IPS-18c (cell line): Measurements from ENCODE around the gene MECR.

ENCODE experiments used
- H3K4me3 ChIP-seq: 2 replicates; pipeline ENCODE4 v1.7.0; 2013; ENCODE audit warnings: low read depth, mild to moderate bottlenecking, low read length, moderate library complexity; ENCODE audit not compliant: insufficient read depth
- H3K9me3 ChIP-seq: one replicate; pipeline ENCODE4 v1.6.1; 2013; ENCODE audit warnings: mild to moderate bottlenecking, low read length, moderate library complexity; ENCODE audit not compliant: control insufficient read depth, insufficient read depth

The MECR gene

GRCh38 chr1:29196863-29197589, 33.7 kb downstream of the MECR start:
- H3K4me3 ChIP-seq, result no peak overlapping the region
- H3K9me3 ChIP-seq, result no peaks in the 10 kb centered on the region

GRCh38 chr1:29195881-29196291, 34.8 kb downstream of the MECR start:
- H3K4me3 ChIP-seq, result no peak overlapping the region

GRCh38 chr1:29193879-29194455, 36.8 kb downstream of the MECR start:
- no peaks in the 10 kb centered on the region for H3K9me3 ChIP-seq
- no peak overlapping the region for H3K4me3 ChIP-seq

More at GRCh38 chr1:29195881-29196291, 34.8 kb downstream of the MECR start:
- H3K9me3 ChIP-seq, result no peaks in the 10 kb centered on the region

- no peaks in the 10 kb centered on the region for H3K9me3 ChIP-seq
- H3K4me3 ChIP-seq, result no peak overlapping the region
Measured at GRCh38 chr1:29190718-29191117, 40.0 kb downstream of the MECR start.

- Histone ChIP-seq H3K4me3 (no peak overlapping the region), H3K9me3 (no peaks in the 10 kb centered on the region)
Measured at GRCh38 chr1:29186707-29187106, 44.0 kb downstream of the MECR start.

- H3K4me3 ChIP-seq, result no peak overlapping the region
- peaks cover 2% of the 10 kb centered on the region for H3K9me3 ChIP-seq
Measured at GRCh38 chr1:29186252-29186651, 44.5 kb downstream of the MECR start.

- peaks cover 2% of the 10 kb centered on the region for H3K9me3 ChIP-seq
- H3K4me3 ChIP-seq, result no peak overlapping the region
Measured at GRCh38 chr1:29183287-29183686, 47.4 kb downstream of the MECR start.

- H3K4me3 ChIP-seq, result peak within 1 kb of the TSS; percentile 98
- H3K9me3 ChIP-seq, result peaks cover 2% of the 10 kb centered on the region
Measured at GRCh38 chr1:29181413-29182225, 49.1 kb downstream of the MECR start, which contains the start of gene SRSF4. Gene SRSF4 (minus strand): TSS chr1:29181900. CDS start chr1:29181752, 148 bp downstream.

GRCh38 chr1:29180497-29181412, 50.0 kb downstream of the MECR start:
- Histone ChIP-seq H3K4me3 (peak overlapping the region; percentile 98), H3K9me3 (peaks cover 2% of the 10 kb centered on the region)

GRCh38 chr1:29179641-29180184, 51.0 kb downstream of the MECR start:
- Histone ChIP-seq H3K4me3 (peak overlapping the region; percentile 29; the same call in 1 of the 2 replicates), H3K9me3 (peaks cover 2% of the 10 kb centered on the region)

- Histone ChIP-seq H3K9me3 (peaks cover 2% of the 10 kb centered on the region), H3K4me3 (no peak overlapping the region)
Measured at GRCh38 chr1:29177022-29177705, 53.6 kb downstream of the MECR start.

GRCh38 chr1:29176576-29176975, 54.2 kb downstream of the MECR start:
- Histone ChIP-seq H3K4me3 (no peak overlapping the region), H3K9me3 (peaks cover 2% of the 10 kb centered on the region)

- Histone ChIP-seq H3K9me3 (no peaks in the 10 kb centered on the region), H3K4me3 (no peak overlapping the region)
Measured at GRCh38 chr1:29172415-29172939, 58.3 kb downstream of the MECR start.

- H3K4me3 ChIP-seq, result no peak overlapping the region
- H3K9me3 ChIP-seq, result no peaks in the 10 kb centered on the region
Measured at GRCh38 chr1:29171521-29171920, 59.2 kb downstream of the MECR start.

- Histone ChIP-seq H3K9me3 (no peaks in the 10 kb centered on the region), H3K4me3 (no peak overlapping the region)
Measured at GRCh38 chr1:29171089-29171488, 59.6 kb downstream of the MECR start.

GRCh38 chr1:29169976-29170375, 60.8 kb downstream of the MECR start:
- no peak overlapping the region for H3K4me3 ChIP-seq
- H3K9me3 ChIP-seq, result no peaks in the 10 kb centered on the region
